GM19240 (cell line): ENCODE measurements around the gene PABPC1L2B.
"Not testable (repeated sequence)": the region's sequence is repeated elsewhere in the genome, so short reads cannot be mapped to it uniquely, and the experiment has no call there.

ENCODE experiments used
- DNase-seq: peaks from one replicate; pipeline ENCODE4 v3.0.0; 2011; ENCODE audit warnings: low spot score; ENCODE audit not compliant: insufficient read length

The PABPC1L2B gene

GRCh38 chrX:73002733-73003132, at the start of gene PABPC1L2B:
TSS of gene PABPC1L2B (plus strand) at chrX:73002939. CDS start at chrX:73003643, 704 bp downstream.
- DNase-seq, result not testable (repeated sequence)

DNA sequence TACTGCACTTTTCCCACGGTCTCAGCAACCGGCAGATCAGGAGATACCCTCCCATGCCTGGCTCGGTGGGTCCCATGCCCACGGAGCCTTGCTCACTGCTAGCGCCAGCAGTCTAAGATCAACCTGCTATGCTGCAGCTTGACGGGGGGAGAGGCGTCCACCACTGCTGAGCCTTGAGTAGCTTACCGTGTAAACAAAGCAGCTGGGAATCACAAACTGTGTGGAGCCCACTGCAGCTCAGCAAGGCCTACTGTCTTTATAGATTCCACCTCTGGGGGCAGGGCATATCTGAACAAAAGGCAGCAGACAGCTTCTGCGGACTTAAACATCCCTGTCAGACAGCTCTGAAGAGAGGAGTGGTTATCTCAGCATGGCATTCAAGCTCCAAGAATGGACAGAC, 42.8 kb upstream of the PABPC1L2B start:
- not testable (repeated sequence) for DNase-seq

DNA sequence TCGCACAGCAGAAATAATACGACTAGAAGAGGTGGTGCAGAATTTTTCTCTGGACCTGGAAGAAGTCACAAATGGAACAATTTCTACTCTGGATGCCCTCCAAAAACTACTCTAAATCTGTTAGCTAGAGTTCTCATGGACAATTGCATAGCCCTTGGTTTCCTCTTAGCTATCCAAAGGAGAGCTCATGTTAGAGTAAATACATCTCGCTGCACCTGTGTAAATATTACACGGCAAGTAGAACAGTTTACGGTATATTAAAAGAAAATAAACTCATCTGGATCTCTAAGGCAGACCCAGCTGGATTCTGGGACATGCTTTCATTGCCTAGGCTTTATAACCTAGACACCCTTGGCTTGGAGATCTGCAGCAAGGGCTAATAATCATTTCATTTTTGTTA, 30.9 kb upstream of the PABPC1L2B start:
- not testable (repeated sequence) for DNase-seq

- DNase-seq, result not testable (repeated sequence)
Measured at GRCh38 chrX:72974885-72975284, 27.9 kb upstream of the PABPC1L2B start.

- not testable (repeated sequence) for DNase-seq
Measured at GRCh38 chrX:72980894-72981469, 21.8 kb upstream of the PABPC1L2B start.

GRCh38 chrX:73004032-73004431, 1.3 kb downstream of the PABPC1L2B start:
- DNase-seq, result not testable (repeated sequence)

- DNase-seq, result no peak
Measured at GRCh38 chrX:73021361-73022092, 18.8 kb downstream of the PABPC1L2B start.

GRCh38 chrX:73022093-73022445, 19.3 kb downstream of the PABPC1L2B start:
- DNase-seq, result not testable (repeated sequence)

DNA sequence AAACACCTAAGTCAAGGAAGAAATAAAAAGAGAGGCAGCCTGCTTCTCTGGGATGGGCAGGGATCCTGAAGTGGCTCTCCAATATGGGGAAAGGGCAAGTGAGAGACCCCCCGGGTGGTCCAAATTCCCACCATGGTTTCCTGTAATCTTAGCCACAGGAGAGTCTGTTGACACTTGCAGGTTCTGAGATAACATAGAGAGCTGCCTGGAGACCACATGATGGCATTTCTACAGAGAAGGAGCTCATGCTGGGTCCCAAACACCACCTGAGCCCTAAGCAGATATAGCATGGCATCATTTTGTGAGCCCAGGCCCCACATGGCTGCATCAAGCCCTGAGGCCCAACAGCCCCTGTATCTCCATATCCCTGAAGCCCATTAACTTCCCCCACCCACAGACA, 26.1 kb downstream of the PABPC1L2B start:
- no peak for DNase-seq
